ENCODE results near the gene MID1.

MID1 gene

GRCh38 chrX:10427249-10427648 lies 193.1 kb downstream of the MID1 start:
- Histone ChIP-seq H3K36me3 (ENCODE audit: control insufficient read depth in 2 of 2, insufficient read depth in 1 of 2, low read length in 2 of 2) (no peaks in the 10 kb centered on the region), H3K9me3 (ENCODE audit: control insufficient read depth, insufficient read depth, low read depth, low read length) (no peaks in the 10 kb centered on the region), H3K4me3 (ENCODE audit: low read depth, low read length) (no peak overlapping the region), H3K27ac (ENCODE audit: extremely low read depth, low read depth, low read length) (no peak overlapping the region), H3K4me1 (ENCODE audit: control insufficient read depth, insufficient read depth, low read length) (no peaks in the 10 kb centered on the region)
- no peak for TF ChIP-seq ZXDB (tag by site-specific recombination; IDR thresholded peaks at IDR 0.05)
- no peak for TF ChIP-seq ZNF785 (tag by site-specific recombination; IDR thresholded peaks at IDR 0.05)
- no peak for TF ChIP-seq ZNF148 (tag by site-specific recombination; IDR thresholded peaks at IDR 0.05; ENCODE audit: borderline replicate concordance)
- TF ChIP-seq OVOL3 (tag by site-specific recombination; IDR thresholded peaks at IDR 0.05) = no peak
- no peak for TF ChIP-seq ZNF585B (tag by site-specific recombination; IDR thresholded peaks at IDR 0.05)
- TF ChIP-seq SALL2 (tag by site-specific recombination; IDR thresholded peaks at IDR 0.05; ENCODE audit: borderline replicate concordance) = no peak
- TF ChIP-seq ZNF112 (tag by site-specific recombination; IDR thresholded peaks at IDR 0.05) = no peak
- TF ChIP-seq ZNF747 (tag by site-specific recombination; IDR thresholded peaks at IDR 0.05) = no peak
- no peak for TF ChIP-seq ZSCAN30 (tag by site-specific recombination; IDR thresholded peaks at IDR 0.05)
- ChIA-PET CTCF (interaction anchor here (1.1 kb wide), 1 partner anchor 237 kb away, joined by 3 read pairs; no protein-coding TSS in a partner anchor), POLR2A (no interaction called here)

- no peaks in the 10 kb centered on the region for H3K9me3 ChIP-seq (ENCODE audit: control insufficient read depth, insufficient read depth, low read depth, low read length)
- CTCF ChIA-PET = no interaction called here
Measured at GRCh38 chrX:10423716-10424115, 196.7 kb downstream of the MID1 start.

DNA sequence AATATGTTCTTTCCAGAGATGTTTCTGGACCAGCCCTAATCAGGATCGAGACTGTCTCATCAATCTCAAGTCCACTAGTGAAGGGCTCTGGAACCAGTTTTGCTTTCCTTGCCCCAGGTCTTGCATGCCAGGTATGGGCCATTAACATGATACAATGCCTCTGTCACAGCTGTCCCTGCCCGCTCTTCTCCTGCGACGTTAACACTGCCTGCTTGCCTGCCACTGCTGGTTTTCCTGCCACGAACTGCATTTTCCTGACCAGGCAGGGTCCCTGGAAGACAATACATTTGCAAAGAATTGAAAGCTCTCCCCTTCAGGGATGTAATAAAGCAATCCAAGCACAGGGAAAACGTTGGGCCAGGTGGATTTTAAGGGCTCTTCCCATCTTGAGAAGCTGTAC lies 200.3 kb downstream of the MID1 start:
- ChIA-PET CTCF (no interaction called here), POLR2A (no interaction called here)
- Histone ChIP-seq H3K4me1 (ENCODE audit: control insufficient read depth, insufficient read depth, low read length) (no peaks in the 10 kb centered on the region), H3K9me3 (ENCODE audit: control insufficient read depth, insufficient read depth, low read depth, low read length) (no peaks in the 10 kb centered on the region), H3K27ac (ENCODE audit: extremely low read depth, low read depth, low read length) (no peak overlapping the region), H3K4me3 (ENCODE audit: low read depth, low read length) (no peak overlapping the region), H3K36me3 (ENCODE audit: control insufficient read depth in 2 of 2, insufficient read depth in 1 of 2, low read length in 2 of 2) (no peaks in the 10 kb centered on the region)
- TF ChIP-seq ZNF391 (tag by site-specific recombination; IDR thresholded peaks at IDR 0.05; ENCODE audit: borderline replicate concordance, low read depth) (no peak), HOXD13 (CRISPR knock-in tag; IDR thresholded peaks at IDR 0.05; ENCODE audit: borderline replicate concordance) (no peak), ZNF366 (tag by site-specific recombination; conservative IDR thresholded peaks at IDR 0.05) (no peak), ZNF19 (tag by site-specific recombination; IDR thresholded peaks at IDR 0.05; ENCODE audit: low read depth) (no peak), ZNF560 (tag by site-specific recombination; IDR thresholded peaks at IDR 0.05; ENCODE audit: borderline replicate concordance) (no peak), ZFP41 (tag by site-specific recombination; IDR thresholded peaks at IDR 0.05; ENCODE audit: borderline replicate concordance) (no peak)
- TF ChIP-seq, protein P1, sequence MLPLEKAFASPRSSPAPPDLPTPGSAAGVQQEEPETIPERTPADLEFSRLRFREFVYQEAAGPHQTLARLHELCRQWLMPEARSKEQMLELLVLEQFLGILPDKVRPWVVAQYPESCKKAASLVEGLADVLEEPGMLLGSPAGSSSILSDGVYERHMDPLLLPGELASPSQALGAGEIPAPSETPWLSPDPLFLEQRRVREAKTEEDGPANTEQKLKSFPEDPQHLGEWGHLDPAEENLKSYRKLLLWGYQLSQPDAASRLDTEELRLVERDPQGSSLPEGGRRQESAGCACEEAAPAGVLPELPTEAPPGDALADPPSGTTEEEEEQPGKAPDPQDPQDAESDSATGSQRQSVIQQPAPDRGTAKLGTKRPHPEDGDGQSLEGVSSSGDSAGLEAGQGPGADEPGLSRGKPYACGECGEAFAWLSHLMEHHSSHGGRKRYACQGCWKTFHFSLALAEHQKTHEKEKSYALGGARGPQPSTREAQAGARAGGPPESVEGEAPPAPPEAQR (tag by site-specific recombination; IDR thresholded peaks at IDR 0.05) = no peak

More at GRCh38 chrX:10423716-10424115, 196.7 kb downstream of the MID1 start:
- POLR2A ChIA-PET = no interaction called here
- no peaks in the 10 kb centered on the region for H3K36me3 ChIP-seq (ENCODE audit: control insufficient read depth in 2 of 2, insufficient read depth in 1 of 2, low read length in 2 of 2)
- no peak overlapping the region for H3K4me3 ChIP-seq (ENCODE audit: low read depth, low read length)
- no peaks in the 10 kb centered on the region for H3K4me1 ChIP-seq (ENCODE audit: control insufficient read depth, insufficient read depth, low read length)
- no peak overlapping the region for H3K27ac ChIP-seq (ENCODE audit: extremely low read depth, low read depth, low read length)
- TF ChIP-seq ZNF513 (tag by site-specific recombination; IDR thresholded peaks at IDR 0.05) (no peak), ZNF501 (tag by site-specific recombination; IDR thresholded peaks at IDR 0.05) (no peak), ZNF184 (tag by site-specific recombination; IDR thresholded peaks at IDR 0.05) (no peak), ATF2 (tag by site-specific recombination; IDR thresholded peaks at IDR 0.05; ENCODE audit: low read depth) (no peak), ZNF223 (tag by site-specific recombination; IDR thresholded peaks at IDR 0.05) (no peak), ZNF473 (tag by site-specific recombination; IDR thresholded peaks at IDR 0.05) (no peak), ZNF302 (tag by site-specific recombination; IDR thresholded peaks at IDR 0.05; ENCODE audit: low read depth) (no peak), ZNF658 (tag by site-specific recombination; IDR thresholded peaks at IDR 0.05) (no peak), ZXDB (tag by site-specific recombination; IDR thresholded peaks at IDR 0.05) (no peak), ZNF132 (tag by site-specific recombination; IDR thresholded peaks at IDR 0.05; ENCODE audit: borderline replicate concordance) (no peak), ZNF510 (tag by site-specific recombination; IDR thresholded peaks at IDR 0.05; ENCODE audit: insufficient replicate concordance) (no peak)
